HG03575 (cell line): ENCODE results near the gene PINK1.
A peak's percentile ranks its signal among the peaks of the same experiment; 100 is the strongest.

ENCODE experiments used
- ATAC-seq: cut with Tn5 transposase; IDR thresholded peaks from one replicate; pipeline ENCODE4 v1.9.1; 2021; ENCODE audit not compliant: unreplicated experiment, insufficient number of reproducible peaks, low FRiP score; ENCODE audit errors: extremely low read depth

PINK1 gene

DNA sequence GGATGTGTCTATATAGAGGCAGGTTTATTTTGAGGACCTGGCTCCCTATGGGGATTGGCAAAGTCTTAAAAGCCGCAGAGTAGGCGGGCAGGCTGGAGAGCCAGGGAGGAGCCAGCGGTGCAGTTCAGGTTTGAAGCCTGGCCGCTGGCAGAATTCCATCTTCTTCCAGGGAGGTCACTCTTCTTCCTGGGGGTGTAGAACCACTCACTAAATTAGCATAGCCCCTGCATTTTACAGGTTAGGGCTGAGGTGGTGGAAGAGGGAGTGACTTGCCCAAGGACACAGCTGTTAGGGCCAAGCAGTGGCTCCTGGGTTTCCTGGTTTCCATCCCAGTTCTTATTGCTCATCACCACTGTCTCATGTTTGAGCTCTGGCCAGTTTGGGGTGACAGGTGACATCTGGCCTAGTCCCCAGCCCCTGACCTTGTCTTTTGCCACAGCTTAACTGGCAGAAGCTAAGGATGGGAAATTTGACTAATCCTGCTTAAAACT, 1.4 kb downstream of the PINK1 start:
- ATAC-seq: no peak

DNA sequence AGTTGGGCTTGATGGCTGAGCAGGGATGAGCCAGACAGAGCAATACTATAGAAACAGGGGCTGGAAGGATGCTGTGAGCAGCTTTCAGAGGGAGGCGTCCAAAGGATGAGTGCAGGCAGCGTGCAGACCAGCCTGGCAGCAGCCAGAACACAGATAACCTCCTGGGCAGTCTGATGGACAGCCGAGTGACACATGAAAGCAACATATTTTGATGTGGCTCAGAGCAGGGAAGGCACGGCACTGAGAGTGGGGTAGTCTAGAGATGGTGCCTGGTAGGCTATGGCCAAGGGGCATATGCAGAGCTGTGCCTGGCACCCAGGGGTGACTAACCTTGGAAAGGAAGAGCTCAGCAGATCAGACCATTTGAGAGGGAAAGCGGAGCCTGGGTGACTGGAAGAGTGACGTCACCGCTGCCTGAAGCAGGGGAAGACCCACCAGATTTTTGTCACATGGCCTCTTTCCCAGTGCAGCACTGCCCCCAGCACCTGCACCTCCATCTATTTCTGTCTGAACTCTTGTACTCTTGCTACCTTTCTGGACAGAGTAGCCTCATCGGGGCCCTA, 3.6 kb downstream of the PINK1 start:
- ATAC-seq: no peak

DNA sequence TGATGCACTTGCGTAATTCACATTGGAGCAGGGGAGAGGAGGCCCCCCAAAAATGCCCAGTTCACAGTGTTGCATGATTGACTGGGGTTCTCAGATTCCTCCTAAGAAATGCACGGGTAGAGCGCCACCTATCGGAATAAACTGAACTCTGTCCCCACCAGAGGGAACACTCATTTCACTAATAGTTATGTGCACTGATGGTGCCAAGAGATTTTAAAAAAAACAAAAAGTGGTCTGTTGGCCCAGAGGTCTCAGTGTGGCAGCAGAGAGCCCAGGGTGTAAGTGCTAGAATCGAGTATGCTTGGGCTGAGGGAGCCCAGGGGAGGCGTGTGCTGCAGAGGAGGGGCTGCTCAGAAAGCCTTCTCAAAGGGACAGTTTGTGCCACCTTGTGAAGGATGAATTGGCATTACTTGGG, 6.9 kb downstream of the PINK1 start:
- ATAC-seq: no peak

DNA sequence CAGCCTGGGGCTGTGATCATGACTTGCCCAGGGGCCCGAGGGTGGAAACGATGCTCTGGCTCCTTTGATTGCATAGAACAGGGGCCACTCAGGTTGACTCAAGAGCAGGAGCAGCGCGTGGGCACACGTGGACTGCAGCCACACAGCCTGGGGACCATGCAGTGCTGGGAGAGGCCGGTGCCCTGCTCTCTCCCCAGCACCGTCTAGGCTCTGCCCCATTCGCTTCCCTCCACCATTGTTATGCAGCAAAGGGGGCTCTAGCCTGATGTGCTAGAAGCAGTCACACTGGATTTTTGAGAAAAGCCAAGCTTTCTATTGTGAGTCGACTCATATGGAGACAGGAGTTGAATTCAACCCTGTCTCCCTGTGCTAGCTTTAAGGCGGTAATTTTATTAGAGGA, 8.7 kb downstream of the PINK1 start:
- ATAC-seq: no peak

DNA sequence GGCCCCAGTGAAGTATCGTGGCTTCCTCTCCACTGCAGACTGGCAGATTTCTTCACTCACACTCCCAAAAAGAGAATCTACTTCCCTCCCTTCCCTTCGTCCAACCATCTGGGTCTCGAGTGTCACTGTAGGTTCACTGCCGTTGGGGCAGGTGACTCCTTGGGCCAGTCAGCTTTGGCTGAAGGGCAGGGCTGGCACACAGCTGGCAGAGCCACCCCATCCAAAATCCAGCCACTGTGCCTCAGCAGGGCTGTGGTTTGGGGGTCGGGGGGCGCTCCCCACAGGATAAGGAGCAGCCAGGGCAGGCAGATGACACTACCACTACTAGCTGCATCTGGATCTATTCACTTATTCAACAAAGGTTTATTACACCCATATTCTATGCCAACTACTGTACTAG, 9.8 kb downstream of the PINK1 start:
- no peak for ATAC-seq

DNA sequence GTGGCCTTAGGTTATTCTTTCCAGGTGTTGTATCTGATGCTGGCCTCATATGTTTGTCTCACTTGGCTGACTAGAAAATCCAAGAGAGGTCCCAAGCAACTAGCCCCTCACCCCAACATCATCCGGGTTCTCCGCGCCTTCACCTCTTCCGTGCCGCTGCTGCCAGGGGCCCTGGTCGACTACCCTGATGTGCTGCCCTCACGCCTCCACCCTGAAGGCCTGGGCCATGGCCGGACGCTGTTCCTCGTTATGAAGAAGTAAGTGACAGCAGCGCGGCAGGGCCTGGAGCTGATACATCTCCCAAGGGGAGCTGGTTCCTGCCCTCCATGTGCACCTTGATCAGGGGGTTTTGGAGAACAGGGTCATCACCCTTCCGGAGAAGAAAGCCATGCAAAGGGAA, 11.2 kb downstream of the PINK1 start:
- ATAC-seq: no peak

DNA sequence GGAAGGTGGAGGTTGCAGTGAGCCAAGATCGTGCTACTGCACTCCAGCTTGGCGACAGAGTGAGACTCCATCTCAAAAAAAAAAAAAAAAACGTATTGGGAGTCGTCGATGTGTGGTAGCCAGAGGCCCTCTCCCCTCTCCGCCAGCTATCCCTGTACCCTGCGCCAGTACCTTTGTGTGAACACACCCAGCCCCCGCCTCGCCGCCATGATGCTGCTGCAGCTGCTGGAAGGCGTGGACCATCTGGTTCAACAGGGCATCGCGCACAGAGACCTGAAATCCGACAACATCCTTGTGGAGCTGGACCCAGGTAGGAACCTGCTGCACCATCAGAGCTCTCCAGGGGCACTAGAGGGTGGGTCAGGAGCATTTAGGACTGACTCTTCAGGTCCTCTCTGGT, 12.2 kb downstream of the PINK1 start:
- ATAC-seq: no peak

DNA sequence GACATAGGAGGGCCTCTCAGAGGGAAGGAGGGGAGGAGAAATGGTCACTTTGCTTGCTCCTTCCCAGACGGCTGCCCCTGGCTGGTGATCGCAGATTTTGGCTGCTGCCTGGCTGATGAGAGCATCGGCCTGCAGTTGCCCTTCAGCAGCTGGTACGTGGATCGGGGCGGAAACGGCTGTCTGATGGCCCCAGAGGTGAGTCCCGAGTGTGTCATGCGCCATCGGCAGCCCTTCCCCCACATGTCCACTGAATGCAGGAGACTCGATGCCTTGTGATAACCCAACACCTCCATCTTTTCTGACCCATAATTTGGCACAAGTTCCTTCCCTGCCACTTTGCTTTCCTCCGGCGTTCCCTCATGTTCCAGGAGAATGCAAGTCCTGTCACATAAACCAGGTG, 15.2 kb downstream of the PINK1 start:
- no peak for ATAC-seq

DNA sequence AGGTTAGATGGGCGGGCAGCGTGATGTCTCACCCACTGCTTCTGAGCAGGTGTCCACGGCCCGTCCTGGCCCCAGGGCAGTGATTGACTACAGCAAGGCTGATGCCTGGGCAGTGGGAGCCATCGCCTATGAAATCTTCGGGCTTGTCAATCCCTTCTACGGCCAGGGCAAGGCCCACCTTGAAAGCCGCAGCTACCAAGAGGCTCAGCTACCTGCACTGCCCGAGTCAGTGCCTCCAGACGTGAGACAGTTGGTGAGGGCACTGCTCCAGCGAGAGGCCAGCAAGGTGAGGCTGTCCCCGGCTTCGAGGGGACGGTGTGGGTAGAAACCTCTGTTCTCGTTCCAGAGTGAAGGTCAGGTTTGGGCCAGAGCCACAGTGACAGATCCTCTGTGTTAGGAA, 15.7 kb downstream of the PINK1 start:
- ATAC-seq: no peak

DNA sequence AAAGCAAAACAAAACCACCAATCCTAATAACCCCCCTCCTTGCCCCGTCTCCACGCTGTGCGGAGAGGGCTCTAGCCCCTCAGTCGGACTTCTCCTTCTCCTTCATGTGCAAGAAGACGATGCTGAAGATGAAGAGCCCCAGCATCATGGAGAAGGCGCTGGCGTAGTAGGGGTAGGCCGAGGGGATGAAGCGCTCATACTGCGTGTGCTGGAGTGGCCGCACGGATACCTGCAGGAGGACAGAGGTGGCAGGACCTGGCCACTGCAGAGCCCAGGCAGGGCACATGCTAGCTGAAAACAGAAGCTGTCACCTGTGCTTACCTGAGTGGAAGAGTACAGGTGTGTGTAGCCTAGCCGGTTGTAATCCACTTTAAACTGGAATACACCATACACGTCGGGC, 19.0 kb downstream of the PINK1 start:
- ATAC-seq: no peak

DNA sequence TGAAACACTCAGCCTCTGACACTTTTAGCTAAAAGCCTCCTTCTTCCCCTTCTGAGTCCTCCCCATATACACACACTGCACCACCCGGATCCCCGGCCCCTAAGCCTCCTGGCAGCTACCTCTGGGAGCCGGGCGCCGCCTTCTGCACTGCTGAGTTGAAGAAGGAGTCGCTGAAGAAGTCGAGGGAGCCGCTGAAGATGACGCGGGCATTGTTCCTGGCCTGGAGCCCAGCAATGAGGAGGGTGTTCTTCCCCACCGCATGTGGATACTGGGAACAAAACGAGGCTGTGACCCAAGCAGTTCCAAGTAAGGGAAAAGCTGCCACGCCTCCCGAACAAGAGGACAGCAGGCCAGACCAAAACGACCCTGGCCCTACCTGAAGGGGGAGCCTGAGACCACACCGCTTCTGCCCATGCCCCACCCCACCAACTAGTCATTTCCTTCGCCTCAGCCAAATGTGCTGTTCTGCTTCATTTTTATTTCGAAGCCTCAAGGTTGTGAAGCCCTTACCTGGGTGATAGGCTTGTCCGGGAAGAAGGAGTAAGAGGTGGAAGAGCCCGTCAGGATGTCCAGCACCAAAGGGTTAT, 20.9 kb downstream of the PINK1 start:
- ATAC-seq: no peak

DNA sequence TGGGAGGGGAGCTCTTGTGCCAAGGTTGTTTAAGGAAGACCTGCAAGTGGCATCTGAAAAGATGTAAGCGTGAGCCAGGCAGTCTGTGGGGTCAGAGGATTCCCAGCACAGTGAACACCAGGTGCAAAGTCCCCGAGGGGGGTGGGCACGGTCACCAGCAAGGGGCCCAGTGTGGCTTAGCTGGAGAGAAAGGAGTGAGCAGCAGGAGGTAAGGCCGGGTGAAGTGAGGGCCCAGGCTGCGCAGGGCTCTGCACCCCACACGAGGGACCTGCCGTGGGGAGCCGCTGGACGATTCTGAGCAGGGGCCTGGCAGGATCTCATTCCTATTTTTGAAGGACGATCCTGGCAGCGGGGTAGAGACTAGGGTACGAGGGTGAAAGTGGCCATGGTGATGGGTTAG, 23.8 kb downstream of the PINK1 start:
- ATAC-seq: no peak

DNA sequence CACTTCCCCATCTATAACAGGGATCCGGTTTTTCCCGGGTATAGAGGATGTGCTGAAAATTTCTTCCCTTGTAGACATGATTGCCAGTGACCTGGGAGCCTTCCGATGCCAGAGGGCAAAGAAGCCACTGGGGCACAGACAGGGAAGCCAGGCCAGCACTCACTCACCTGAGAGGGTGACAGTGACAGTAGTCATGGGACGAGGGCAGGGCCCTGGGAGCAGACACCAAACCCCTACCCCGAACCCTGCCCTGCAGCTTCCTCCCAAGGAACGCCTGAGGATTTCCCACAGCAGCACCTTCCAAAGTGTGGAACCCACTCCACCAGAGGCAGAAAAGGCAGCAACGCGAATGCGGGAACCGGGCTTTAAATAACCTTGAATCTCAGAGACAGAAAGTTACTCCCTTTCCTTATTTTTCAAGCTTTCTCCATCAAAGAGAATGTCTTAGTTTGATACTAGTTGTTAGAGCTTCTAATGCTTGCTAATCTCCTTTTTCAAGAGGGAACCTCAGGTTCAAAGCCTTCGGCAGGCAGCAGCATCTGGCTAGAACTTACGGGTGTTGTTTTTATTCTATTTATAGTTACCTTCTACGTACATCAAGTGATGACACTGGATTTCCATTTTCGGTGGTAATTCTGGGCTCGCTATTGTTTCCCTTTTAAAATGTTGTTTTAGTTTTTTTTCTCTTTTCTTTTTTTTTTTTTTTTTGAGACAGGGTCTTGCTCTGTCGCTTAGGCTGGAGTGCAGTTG, 25.1 kb downstream of the PINK1 start:
- ATAC-seq: no peak

DNA sequence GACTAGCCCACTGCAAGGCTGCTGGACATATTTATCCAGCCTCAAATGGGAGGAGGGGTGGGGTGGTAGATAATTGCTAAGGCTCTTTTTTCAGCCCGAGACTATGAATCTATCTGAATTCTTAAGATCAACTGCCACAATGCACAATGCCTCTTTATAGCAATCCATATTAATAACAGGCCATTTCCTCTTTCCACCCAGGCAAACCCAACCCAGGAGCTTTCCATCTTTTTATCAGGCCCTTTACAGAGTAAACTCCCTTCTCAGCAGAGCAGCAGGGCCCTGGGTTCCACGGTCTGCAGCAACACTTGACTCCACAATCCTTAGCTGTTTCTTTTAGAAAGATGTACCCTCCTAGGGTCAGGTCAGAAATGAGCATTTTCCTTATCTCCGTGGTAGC, 27.1 kb downstream of the PINK1 start:
- ATAC-seq: no peak

DNA sequence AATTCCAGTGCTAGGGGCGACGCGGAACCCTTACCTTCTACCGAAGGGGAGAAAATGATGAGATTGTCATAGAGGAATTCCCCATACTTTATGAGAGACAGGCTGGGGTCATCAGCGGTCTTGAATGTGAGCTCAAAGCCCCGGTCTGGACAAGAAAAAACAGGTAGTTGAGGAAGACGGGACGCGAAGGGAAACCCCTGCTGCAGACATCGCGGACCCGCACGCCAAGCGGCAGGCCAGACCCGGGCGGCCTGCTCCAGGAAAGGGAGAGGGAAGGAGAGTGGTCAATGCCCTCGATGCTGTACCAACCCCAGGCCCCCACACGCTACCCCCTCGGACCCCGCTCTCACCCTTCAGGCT, 27.6 kb downstream of the PINK1 start:
- ATAC-seq: no peak

DNA sequence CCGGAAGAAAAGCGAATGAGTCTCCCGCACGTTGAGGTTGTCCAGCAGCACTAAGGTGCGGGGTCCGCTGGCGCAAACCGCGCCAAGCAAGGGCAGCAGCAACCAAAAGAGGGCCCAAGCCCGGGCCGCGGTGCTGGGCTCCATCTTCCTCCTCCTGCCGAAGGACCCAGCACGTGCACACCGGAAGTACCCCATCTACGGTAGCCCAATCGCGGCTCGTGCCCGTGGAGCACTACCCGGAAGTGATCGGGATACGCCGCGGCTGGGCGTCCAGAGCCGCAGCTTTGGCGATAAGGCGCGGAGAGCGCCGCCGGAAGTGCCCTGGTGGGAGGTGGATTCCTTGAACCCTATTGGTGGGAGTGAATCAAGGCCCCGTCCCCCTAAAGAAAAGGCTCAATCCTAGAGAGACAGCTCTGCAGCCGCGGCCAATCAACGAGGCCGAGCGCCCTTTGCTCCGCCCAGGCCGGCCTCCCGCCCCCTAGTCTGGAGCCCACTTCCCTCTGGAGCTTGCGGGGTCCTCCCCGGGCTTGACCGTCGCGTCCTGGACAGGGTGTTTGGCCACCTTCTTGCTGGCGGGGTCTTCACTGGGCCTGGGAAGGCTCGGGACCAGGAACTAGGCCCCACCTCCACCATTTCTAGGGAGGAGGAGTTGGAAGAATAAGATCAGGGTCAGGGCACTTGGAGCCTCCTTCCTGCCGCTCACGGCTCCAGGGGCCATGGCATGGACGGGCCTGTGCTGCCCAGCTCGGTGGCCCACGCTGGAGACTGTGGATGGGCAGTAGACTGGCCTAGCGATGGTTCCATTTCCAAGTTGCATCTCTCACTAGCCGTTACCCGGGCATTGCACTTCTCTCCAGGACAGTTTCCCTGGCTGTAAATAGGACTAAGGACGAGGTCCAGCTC, 28.2 kb downstream of the PINK1 start, which contains the start of gene DDOST:
Gene DDOST (minus strand): TSS at position 163 of the 903 bp plus-strand sequence. CDS start 19 bp downstream, at position 144.
- peak; percentile 88 for ATAC-seq

DNA sequence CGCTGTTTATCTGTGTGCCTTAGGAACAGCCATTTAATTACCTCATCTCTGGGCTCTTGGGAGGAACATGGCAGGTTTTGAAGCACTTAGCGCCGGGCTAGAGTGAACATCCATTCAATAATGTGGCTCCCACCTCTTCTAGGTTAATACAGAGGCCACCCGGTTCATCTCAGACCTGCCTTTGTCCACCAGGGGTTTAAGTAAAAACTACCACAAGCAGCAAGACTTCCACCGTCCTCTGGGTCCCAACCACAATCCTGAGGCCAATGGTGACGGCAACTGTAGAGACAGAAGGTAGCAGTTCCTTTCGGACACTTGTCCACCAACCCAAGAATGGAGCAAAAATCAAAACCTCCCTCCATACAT, 28.8 kb downstream of the PINK1 start:
- ATAC-seq: no peak

DNA sequence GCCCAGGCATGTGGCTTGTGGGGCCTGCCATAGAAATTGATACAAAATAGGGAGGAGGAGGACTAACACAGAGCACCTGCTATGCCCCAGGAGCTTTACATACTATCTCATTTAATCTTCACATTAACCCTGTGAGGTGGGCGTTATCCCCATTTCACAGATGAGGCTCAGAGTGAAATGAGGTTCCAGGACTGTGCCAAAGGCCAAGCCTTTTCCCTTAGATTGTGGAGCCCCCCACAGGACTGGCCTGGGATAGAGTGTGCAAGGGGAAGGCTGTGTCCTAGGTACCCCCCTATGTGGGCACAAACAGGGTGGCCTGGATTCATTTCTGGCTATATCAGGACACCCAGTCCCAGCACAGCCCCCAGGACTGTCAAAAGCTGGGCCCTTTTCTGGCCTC, 30.1 kb downstream of the PINK1 start:
- ATAC-seq: no peak

DNA sequence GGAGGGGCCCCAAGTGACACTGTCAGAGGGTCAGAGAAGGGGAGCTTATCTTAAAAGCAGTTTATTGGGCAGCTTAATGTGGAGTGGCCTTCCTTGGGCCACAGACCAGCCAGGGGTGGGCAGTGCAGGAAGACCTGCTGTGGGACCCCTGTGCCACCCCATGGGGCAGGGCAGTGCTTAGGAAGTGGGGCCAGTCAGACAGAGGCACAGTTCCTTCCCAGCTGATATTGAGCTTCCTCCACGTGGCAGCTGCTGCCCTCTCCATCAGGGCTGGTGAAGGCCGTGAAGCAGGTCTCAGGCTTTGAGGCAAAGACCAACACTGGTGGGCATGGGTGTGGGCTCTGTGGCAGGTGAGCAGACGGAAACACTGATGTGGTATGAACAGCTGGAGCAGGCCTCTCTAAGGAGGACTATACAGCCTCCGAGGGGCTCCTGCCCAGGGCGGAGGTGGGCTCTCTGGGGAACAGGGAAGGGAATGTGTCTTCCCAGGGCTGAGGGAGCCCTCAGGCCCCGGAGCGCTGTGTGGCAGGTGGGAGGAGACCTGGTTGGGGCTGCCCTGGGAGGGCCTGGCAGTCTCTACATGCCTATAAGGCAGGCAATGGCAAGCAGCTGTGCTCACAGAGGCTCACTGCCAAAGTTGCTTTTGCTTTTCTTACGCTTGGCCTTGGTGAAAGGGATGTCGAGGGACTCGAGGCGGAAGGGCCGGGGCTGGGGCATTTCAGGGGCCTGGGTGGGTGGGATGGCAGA, 30.9 kb downstream of the PINK1 start:
- no peak for ATAC-seq
